Metanephros (tissue), 2 donors: ENCODE data around the gene GOLGA6L26. TPM values are rescaled to one million over a fixed set of nuclear protein-coding genes. Genes with fewer than 3 reads are reported as not detected.

ENCODE experiments used
- small RNA-seq: library from RNA; depleted of rRNA; stranded (forward); fragments of <200 nt; gene quantifications from one replicate; pipeline ENCODE3, GENCODE V24; 2014; ENCODE audit warnings: low replicate concordance
- total RNA-seq: library from RNA; depleted of rRNA; stranded (reverse); fragments of >200 nt; gene quantifications from one replicate; pipeline ENCODE4 v1.2.3, GENCODE V29; 2014

The GOLGA6L26 gene
- not detected for total RNA-seq

DNA sequence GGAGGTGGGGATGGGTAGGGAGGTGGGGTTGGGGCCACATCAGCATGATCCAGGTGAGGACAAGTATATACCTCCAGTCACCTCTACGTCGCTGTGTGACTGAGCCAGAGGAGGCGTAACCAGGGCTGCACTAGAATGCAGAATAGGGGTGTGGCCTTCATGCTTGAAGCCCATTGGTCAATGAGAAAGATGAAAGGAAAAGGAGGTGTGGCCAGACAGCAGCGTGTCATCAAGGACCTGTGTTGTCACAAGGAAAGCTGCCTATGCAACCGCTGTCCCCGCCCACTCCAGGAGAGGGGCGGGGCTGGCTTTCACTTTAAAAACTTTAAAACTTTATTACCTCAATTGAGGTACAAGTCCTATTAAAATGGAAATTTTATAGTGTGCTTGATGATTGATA lies at the start of gene GOLGA6L26:
TSS of gene GOLGA6L26 (minus strand) at position 101 of the 400 bp plus-strand sequence. CDS start at position 40, 61 bp downstream.

DNA sequence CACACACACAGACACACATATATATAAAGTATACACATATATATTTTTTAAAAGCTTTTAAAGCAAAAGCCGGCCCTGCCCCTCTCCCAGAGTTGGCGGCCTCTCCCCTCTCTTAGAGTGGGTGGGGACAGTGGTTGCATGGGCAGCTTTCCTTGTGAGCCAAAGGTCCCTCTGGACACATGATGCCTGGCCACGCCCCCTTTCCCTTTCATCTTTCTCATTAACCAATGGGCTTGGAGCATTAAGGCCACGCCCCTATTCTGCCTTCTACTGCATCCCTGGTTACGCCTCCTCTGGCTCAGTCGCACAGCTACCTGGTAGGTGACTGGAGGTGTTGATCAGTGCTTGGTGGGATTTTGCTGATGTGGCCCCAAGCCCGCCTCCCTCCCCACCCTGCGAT lies 20.5 kb upstream of the GOLGA6L26 start, which contains the start of gene GOLGA8S:
TSS of gene GOLGA8S (plus strand) at position 301 of the 400 bp plus-strand sequence. CDS start at position 363, 62 bp downstream.

Small RNA genes within 50 kb of the gene (small RNA-seq; reads per million reads assigned to genes)
- not detected for gene RN7SL536P

Other genes starting within 250 kb of the GOLGA6L26 start
- not detected for gene GOLGA6L1, start 197.4 kb downstream of the GOLGA6L26 start, total RNA-seq
- gene GOLGA8S, start 20.6 kb upstream of the GOLGA6L26 start, total RNA-seq = 0.12 TPM
- not detected for gene GOLGA6L2, start 113.0 kb upstream of the GOLGA6L26 start, total RNA-seq
- gene MKRN3, start 231.5 kb upstream of the GOLGA6L26 start, total RNA-seq = 0.93 TPM